SK-N-SH (cell line): ENCODE measurements around the gene DNMT3B. TPM values are rescaled to one million over a fixed set of nuclear protein-coding genes. Genes with fewer than 3 reads are reported as not detected.

Source experiments
- FOSL2 ChIP-seq: IDR thresholded peaks from 2 replicates; pipeline ENCODE4 v1.4.0; 2012; ENCODE audit warnings: low read depth, mild to moderate bottlenecking, moderate library complexity, borderline replicate concordance
- TCF12 ChIP-seq: IDR thresholded peaks from 2 replicates; pipeline ENCODE4 v1.4.0; 2012
- polyA plus RNA-seq, 3 experiments: library from polyadenylated mRNA; depleted of rRNA; stranded (reverse); fragments of >200 nt; gene quantifications; 2 replicates each; pipeline ENCODE4 v1.2.3, GENCODE V29; 2012
- TF ChIP-seq, protein P1 (sequence below): IDR thresholded peaks from 2 replicates; pipeline ENCODE4; 2012

Gene DNMT3B
- polyA plus RNA-seq, 1 of the 3 experiments (the other 2 are of a cell fraction): 2.2 TPM

- TF ChIP-seq, protein P1, sequence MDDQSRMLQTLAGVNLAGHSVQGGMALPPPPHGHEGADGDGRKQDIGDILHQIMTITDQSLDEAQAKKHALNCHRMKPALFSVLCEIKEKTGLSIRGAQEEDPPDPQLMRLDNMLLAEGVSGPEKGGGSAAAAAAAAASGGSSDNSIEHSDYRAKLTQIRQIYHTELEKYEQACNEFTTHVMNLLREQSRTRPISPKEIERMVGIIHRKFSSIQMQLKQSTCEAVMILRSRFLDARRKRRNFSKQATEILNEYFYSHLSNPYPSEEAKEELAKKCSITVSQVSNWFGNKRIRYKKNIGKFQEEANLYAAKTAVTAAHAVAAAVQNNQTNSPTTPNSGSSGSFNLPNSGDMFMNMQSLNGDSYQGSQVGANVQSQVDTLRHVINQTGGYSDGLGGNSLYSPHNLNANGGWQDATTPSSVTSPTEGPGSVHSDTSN: no peak
- TF ChIP-seq FOSL2 (no peak), TCF12 (no peak)
- TF ChIP-seq, all 33 proteins: peak for 0
Observed at GRCh38 chr20:32858189-32858588, 96.0 kb downstream of the DNMT3B start (continued).

Other genes with a start within 250 kb of the DNMT3B start
- gene NOL4L, start 177.1 kb upstream of the DNMT3B start, polyA plus RNA-seq (2012; rRNA removed): 10.4 and 14.3 TPM in 2 replicates
- not detected in 2 replicates for gene C20orf203, start 88.4 kb upstream of the DNMT3B start, polyA plus RNA-seq (2012; rRNA removed)
- 38.0 and 46.0 TPM in 2 replicates for gene COMMD7, start 18.9 kb upstream of the DNMT3B start, polyA plus RNA-seq (2012; rRNA removed)
- gene MAPRE1, start 57.6 kb downstream of the DNMT3B start, polyA plus RNA-seq (2012; rRNA removed): 47.2 and 54.2 TPM in 2 replicates
- gene EFCAB8, start 96.5 kb downstream of the DNMT3B start, polyA plus RNA-seq (2012; rRNA removed): not detected in 2 replicates
- not detected in 2 replicates for gene SUN5, start 242.0 kb downstream of the DNMT3B start, polyA plus RNA-seq (2012; rRNA removed)
- gene BPIFB2, start 245.3 kb downstream of the DNMT3B start, polyA plus RNA-seq (2012; rRNA removed): not detected in 2 replicates